COLO829 (cell line): ENCODE results near the gene ROPN1L.

Experiments used
- DNase-seq: peaks from one replicate; pipeline ENCODE4 v3.0.0; 2012; ENCODE audit warnings: low spot score

ROPN1L gene

DNA sequence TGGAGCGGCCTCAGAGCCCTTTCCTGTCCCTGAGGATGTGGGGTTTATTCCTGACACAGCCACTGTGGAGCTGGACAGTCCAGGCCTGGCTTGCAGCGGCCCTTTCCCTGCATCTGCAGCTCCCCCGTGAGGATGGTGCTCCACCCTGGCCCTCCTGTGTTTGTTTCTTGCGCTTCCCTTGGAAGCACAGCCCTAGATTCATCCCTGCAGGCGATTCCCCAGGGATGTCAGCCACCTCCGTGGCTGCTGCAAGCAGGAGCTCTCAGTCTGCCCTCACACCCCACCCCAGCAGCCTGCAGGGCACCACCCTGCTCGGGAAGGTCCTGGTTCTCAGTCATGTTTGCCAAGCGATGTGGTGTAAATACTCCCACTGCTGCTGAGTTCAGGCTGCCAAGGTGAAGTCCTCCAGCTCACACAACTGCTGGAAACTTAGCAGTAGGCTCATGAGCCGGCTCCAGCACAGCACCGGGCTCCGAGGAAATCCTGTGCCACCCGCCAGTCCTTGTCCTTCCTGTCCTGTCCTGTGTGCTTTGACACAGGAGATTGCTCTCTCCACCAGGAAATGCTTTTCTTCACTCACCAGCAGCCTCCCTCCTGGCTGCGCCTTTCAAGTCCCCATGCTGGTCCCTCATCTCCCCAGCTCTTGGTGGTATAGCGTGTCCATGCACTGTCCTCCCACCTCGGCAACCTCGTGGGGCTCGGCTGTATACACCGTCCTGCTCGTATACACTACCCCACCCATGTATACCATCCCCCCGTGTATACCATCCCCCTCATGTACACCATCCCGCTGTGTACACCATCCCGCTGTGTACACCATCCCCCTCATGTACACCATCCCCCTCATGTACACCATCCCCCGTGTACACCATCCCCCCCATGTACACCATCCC is 16.2 kb downstream of the ROPN1L start:
- DNase-seq = no peak

DNA sequence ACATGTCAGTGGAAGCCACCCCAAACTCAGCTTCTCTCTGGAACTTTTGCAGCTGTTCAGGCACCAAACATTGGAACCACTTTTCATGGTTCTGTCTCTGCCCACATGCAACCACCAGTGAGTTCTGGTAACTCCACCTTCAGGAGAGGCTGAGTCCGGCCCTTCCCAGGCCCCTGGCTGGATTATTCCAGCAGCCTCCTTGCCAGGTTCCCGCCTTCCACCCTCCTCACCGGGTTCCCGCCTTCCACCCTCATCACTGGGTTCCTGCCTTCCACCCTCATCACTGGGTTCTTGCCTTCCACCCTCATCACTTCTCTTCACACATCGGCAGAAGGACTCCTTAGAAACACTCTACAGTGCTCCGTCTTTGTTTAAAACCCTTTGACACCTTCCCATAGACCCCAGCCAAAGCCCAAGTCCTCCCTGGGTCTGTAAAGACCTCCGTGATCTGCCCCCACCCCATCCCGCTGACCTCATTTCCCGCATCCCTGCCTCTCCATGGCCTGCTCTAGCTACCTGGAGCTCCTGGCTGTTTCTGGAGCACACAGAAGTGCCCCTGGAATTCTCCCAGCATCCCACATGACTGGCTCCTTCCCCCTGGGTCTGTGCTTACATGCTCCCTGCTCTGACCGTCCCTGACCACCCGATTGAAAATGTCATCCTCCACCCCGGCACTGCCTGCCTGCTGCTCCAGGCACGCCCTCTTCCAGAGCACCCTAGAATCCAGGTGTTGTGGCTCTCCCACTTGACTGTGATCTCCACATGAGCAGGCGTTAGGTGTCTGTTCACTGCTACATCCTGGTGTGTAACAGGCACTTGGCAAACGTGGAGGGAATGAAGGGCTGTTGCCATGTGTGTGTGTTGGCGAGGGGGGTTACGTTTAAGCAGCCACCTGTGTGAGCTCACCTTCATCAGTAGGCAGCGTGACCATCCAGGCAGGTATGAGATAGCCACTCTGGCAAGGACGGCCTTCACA is 17.7 kb downstream of the ROPN1L start:
- no peak for DNase-seq

GRCh38 chr5:10460252-10460906 is 18.7 kb downstream of the ROPN1L start:
- no peak for DNase-seq

GRCh38 chr5:10461041-10461440 is 19.4 kb downstream of the ROPN1L start:
- no peak for DNase-seq

GRCh38 chr5:10461904-10462555 is 20.4 kb downstream of the ROPN1L start:
- no peak for DNase-seq

GRCh38 chr5:10463566-10463965 is 21.9 kb downstream of the ROPN1L start:
- DNase-seq = no peak

DNA sequence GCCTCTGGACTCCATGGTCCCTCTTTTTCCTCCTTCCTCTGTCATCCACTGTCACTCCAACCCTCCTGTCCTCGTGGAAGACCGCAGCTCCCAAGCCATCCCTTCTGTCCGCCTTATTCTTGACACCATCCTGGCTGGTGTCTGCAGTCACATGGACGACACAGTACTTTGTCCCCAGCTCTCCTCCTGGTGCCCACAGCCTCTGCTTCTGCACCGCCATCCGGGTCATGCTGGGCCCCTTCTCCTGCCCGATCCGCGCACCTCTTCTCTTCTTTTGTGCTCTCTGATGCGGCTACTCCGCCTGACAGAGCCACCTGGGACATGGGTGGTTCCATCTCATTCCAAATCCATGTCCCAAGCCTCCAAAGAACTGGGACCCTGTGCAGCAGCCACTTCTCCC is 22.5 kb downstream of the ROPN1L start:
- no peak for DNase-seq

DNA sequence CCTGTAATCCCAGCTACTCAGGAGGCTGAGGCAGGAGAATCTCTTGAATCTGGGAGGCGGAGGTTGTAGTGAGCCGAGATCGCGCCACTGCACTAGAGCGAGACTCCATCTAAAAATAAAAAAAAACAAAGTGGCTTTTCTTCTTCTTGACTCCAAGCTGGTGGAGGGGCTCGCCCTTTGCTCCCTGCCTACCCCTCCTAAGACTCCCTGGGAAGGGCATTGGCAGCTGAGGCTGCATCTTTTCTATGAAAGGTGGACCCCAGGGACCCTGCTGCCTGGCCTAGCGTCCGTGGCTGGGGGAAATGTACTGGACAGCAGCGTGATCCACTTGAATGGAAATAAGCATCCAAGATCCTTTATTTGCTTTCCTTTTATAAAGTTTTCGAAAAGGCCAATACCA is 24.0 kb downstream of the ROPN1L start:
- DNase-seq = no peak

- no peak for DNase-seq
These were observed 24.9 kb downstream of the ROPN1L start for GRCh38 chr5:10466446-10467073.

DNA sequence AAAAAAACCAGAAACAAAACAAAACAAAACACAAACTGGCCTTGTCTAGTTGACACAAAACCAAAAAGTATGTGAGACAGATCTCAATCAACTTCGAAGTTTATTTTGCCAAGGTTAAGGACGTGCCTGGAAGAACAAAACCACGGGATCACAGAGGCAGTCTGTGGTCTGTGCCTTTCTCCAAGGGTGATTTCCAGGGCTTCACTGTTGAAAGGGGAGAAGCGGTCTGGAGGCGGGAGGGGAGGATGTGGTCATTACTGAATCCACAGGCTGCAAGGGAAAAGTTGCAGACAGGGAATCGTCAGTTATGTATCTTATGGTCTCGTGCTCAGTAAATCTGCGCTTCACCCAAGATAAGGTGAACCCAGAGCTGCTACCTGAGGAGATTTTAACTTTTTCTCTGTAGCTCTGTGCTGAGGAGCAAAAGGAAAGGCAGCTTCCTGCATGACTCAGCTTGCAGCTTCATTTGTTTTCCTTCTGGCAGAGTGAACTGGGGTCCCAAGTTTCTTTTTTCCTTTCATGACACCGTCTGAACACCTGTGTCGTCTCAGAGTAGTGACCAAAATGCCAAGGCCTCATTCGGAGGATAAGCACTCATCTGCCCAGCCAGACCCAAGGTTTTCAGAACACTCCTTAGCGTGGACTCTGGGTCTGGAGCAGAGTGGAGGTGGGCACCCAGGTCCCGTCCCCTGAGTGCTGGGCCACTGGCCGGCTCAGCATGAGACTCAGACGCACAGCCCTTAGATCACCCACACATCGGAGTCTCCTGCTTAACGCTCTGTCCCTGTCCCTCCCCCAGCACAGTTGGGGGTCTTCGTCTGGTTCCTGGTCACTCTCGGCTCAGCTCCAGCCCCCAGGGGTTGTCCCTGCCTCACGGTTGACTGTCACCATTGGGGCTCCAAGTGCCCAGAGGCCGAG is 25.9 kb downstream of the ROPN1L start:
- peak; percentile 28 for DNase-seq

DNA sequence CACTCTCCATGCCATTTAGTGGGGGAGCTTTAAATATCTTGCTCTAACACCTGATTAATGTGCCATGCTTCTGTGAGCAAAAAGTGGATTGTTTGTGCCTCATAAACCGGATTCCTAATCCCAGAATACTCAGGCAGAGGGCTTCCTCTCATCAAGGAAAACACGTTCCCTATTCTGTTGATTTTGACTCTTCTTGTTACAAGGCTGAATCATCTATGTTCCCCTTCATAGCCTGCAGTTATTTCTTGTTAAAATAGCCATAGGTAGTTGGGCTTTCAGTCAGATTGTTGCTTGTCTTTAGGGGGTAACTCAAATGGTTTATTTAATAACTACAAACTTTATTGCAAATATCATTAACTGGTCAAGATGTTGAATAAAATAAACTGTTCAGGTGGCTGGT is 26.6 kb downstream of the ROPN1L start:
- no peak for DNase-seq

DNA sequence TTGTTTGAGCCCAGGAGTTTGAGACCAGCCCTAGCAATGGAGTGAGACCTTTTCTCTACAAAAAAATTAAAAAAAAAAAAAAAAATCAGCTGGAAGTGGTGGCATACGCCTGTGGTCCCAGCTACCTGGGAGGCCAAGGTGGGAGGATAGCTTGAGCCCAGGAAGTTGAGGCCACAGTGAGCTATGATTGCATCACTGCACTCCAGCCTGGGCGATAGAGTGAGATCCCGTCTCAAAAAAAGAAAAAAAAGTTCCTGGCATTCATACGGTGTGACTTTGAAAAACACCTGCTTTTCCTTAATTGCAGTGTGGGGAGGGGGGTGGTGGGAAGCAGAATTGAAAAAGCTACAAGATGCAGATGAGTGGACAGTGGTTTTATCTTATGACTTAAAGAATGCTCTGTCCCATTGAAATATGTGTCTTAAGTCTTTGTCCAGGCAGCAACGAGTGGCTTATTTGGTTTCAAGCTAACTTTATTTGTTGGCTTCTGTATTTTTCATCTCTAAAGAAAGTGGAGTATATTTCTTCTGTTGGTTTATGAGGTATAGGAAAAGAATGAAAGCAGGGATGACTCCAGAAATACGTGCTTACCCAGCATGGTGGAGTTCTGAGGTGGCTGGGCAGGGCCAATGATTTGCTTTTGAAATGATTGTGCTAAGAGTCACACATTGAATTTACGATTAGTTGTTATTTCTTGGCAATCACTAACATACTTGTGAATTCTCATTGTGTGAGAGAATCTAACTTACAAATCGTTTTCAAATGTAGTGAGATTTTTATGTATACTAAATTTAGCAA is 27.8 kb downstream of the ROPN1L start:
- no peak for DNase-seq

GRCh38 chr5:10470669-10471068 is 29.0 kb downstream of the ROPN1L start:
- no peak for DNase-seq

DNA sequence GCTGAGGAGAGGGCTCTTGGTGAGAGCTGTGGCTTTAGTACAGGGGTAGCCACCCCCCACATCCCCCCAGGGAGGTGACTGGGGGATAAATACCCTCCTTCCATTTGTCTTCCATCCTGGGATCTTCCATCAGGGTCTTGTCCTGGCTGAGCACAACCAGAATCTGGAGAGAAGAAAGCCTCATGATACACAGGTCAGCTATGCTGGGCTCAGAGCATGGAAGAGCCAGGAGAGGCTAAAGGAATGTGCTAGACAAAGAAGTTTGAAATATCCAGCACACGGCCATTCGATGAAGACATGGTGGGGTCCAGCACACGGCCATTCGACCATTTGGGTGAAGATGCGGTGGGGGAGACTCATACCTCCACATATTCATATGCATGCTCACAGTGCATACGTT is 30.0 kb downstream of the ROPN1L start:
- no peak for DNase-seq

GRCh38 chr5:10474521-10475075 is 32.9 kb downstream of the ROPN1L start:
- DNase-seq = no peak

DNA sequence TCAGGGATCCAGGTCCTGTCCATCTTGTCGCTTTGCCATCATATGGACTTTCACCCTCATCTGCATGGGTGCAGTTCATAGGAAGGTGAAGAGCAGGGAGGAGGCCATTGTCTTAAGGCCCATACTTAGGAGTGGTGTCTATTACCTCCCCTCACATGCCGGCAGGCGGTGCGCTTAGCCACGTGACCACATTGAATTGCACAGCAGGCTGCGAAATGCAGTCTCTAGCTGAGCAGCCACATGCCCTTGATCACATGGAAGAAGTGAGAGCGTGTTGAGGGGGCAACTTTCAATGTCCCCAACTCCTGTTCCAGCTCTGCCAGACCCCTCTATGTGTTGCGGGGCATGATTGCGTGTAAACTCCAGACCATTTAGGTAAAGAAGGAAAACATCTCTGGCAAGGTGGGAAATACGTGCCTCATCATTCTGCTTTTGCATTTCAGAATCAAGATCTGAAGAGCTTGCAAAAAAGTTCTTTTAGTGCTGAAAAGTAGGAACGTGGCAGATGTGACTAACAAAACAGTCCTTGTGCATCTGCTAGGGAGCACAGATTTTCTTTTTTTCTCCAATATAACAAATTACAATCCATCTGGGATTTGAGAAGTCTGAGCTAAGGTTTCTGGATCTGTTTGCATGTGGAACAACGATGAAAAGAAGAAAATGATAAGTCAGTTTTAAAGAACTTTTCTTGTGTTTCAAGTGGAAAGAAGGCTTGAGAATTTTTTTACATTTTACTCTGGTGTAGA is 34.4 kb downstream of the ROPN1L start:
- DNase-seq = no peak

DNA sequence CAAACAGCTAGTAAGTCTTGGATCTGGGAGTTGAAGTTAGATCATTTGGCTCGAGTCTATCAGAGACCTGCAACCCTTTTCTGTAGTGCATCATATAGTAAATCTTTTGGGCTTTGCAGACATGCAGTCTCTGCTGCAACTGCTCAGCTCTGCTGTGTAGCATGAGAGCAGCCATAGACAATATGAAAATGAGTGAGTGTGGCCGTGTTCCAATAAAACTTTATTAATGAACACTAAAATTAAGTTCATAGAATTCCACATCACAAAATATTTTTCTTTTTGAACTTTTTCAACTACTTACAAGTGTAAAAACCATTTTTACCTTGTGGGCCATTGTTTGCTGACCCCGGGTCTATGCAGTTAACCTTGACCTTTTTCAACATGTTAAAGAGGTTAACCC is 35.2 kb downstream of the ROPN1L start:
- DNase-seq = no peak

DNA sequence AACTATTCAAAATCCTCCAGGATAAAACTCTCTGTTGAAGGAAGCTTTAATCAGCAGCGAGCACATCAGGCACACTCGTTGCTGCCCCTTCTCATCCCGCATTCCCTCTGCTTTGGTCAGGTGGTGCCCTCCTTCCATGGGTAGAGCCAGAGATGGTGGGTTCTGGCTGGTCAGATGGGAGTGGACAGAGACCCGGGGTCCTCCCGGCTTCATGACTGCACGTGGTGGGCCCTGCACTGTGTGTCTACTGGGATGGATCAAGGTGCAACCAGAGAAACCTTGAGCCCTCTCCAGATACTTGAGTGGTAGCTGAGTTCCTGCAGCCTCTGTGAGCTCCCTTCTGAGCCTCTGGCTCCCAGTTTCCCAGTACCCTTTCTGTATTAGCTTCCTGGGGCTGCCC is 36.3 kb downstream of the ROPN1L start:
- DNase-seq = no peak
